Fibroblast of lung (primary cell): ENCODE data around the gene PSMD13.
"Not testable (repeated sequence)": the region's sequence is repeated elsewhere in the genome, so short reads cannot be mapped to it uniquely, and the experiment has no call there.

Experiments
- CTCF ChIP-seq, 2 donors: IDR thresholded peaks in 1 of 2; conservative IDR thresholded peaks in 1 of 2; 1 replicate in 1 of 2; 2 replicates in 1 of 2; pipeline ENCODE4 v1.5.1; 2011 to 2012; ENCODE audit warnings: low read length in 2 of 2, control low read depth in 1 of 2, inconsistent platforms in 1 of 2, low read depth in 1 of 2, mild to moderate bottlenecking in 1 of 2
- EZH2 ChIP-seq: IDR thresholded peaks from 2 replicates; pipeline ENCODE4 v1.5.1; 2012; ENCODE audit warnings: low read length, control low read depth, mild to moderate bottlenecking; ENCODE audit errors: missing control alignments

- not testable (repeated sequence) for TF ChIP-seq EZH2; CTCF (conservative IDR thresholded peaks at IDR 0.05 in 1 of 2, IDR thresholded peaks at IDR 0.05 in 1 of 2; ENCODE audit: low read depth in 1 of 2, low read length in 2 of 2)
Measured at GRCh38 chr11:193481-193880, 43.3 kb upstream of the PSMD13 start.
